HepG2 (cell line): Measurements from ENCODE around the gene VEZF1. TPM values are rescaled to one million over a fixed set of nuclear protein-coding genes. Genes with fewer than 3 reads are reported as not detected.

Experiments used
- AFF4 ChIP-seq: sonication (generic); formaldehyde crosslinking; IDR thresholded peaks from 2 replicates; pipeline ENCODE4 v1.4.0; 2020; ENCODE audit warnings: missing genetic modification reagents
- CAMTA2 ChIP-seq: sonication (generic); formaldehyde crosslinking; IDR thresholded peaks from 2 replicates; pipeline ENCODE4 v1.4.0; 2020; ENCODE audit warnings: mild to moderate bottlenecking, missing genetic modification reagents, borderline replicate concordance
- CCAR2 ChIP-seq: fragments of 200-400 bp; formaldehyde crosslinking; optimal IDR thresholded peaks from 2 replicates; pipeline ENCODE3; 2018; ENCODE audit warnings: low read depth, mild to moderate bottlenecking, low read length, moderate library complexity
- CENPBD1 ChIP-seq: sonication (generic); formaldehyde crosslinking; IDR thresholded peaks from 2 replicates; pipeline ENCODE4 v1.8.0; 2022; ENCODE audit warnings: missing genetic modification reagents, low read depth, mild to moderate bottlenecking, borderline replicate concordance
- CHD2 ChIP-seq: IDR thresholded peaks from 2 replicates; pipeline ENCODE4 v1.6.1; 2011; ENCODE audit warnings: low read depth, low read length, improper control_type of control experiment
- EEA1 ChIP-seq: sonication (generic); formaldehyde crosslinking; IDR thresholded peaks from 2 replicates; pipeline ENCODE4 v1.5.1; 2020; ENCODE audit warnings: mild to moderate bottlenecking, missing genetic modification reagents, borderline replicate concordance
- FOXP1 ChIP-seq, 2 experiments: fragments of 450-650 bp in 1 of 2; IDR thresholded peaks; 2 replicates each; pipeline ENCODE4 v1.6.1; 2017 to 2018; ENCODE audit warnings: antibody characterized with exemption in 1 of 2
- HHEX ChIP-seq: IDR thresholded peaks from 2 replicates; pipeline ENCODE4 v1.6.1; 2016; ENCODE audit warnings: control low read depth
- HNF1A ChIP-seq, 2 experiments: sonication (generic) in 1 of 2; formaldehyde crosslinking in 1 of 2; IDR thresholded peaks; 2 replicates each; pipeline versions ENCODE4 v1.4.0 to v1.6.1; 2016 to 2020; ENCODE audit warnings: borderline replicate concordance in 1 of 2, low read depth in 1 of 2, mild to moderate bottlenecking in 1 of 2, missing genetic modification reagents in 1 of 2
- MLLT10 ChIP-seq: sonication (generic); formaldehyde crosslinking; IDR thresholded peaks from 2 replicates; pipeline ENCODE4 v1.4.0; 2020; ENCODE audit warnings: missing genetic modification reagents
- PCBP2 ChIP-seq: fragments of 200-400 bp; formaldehyde crosslinking; optimal IDR thresholded peaks from 2 replicates; pipeline ENCODE3; 2018; ENCODE audit warnings: low read length, low read depth; ENCODE audit not compliant: poor library complexity, severe bottlenecking
- PHF5A ChIP-seq: IDR thresholded peaks from one replicate; pipeline ENCODE4 v1.6.1; 2018; ENCODE audit warnings: low read depth, missing genetic modification reagents; ENCODE audit not compliant: unreplicated experiment
- RORA ChIP-seq: sonication (generic); formaldehyde crosslinking; IDR thresholded peaks from 2 replicates; pipeline ENCODE4 v1.5.0; 2020; ENCODE audit warnings: mild to moderate bottlenecking, missing genetic modification reagents, moderate library complexity
- SMARCE1 ChIP-seq: fragments of 450-650 bp; IDR thresholded peaks from 2 replicates; pipeline ENCODE4 v1.6.1; 2017; ENCODE audit warnings: borderline replicate concordance
- TEAD3 ChIP-seq: optimal IDR thresholded peaks from 2 replicates; pipeline ENCODE3; 2016; ENCODE audit warnings: borderline replicate concordance
- TP53 ChIP-seq: sonication (generic); formaldehyde crosslinking; conservative IDR thresholded peaks from 2 replicates; pipeline ENCODE4 v1.4.0; 2020; ENCODE audit warnings: missing genetic modification reagents
- ZFP36L1 ChIP-seq: sonication (generic); formaldehyde crosslinking; IDR thresholded peaks from 2 replicates; pipeline ENCODE4 v1.8.0; 2022; ENCODE audit warnings: mild to moderate bottlenecking, missing genetic modification reagents, moderate library complexity
- ZNF143 ChIP-seq: sonication (generic); formaldehyde crosslinking; IDR thresholded peaks from 2 replicates; pipeline ENCODE4 v1.4.0; 2020; ENCODE audit warnings: missing genetic modification reagents
- ZNF24 ChIP-seq: fragments of 450-650 bp; IDR thresholded peaks from 2 replicates; pipeline ENCODE4 v1.6.1; 2017; ENCODE audit warnings: antibody characterized with exemption, mild to moderate bottlenecking
- ZNF383 ChIP-seq: sonication (generic); formaldehyde crosslinking; IDR thresholded peaks from 2 replicates; pipeline ENCODE4 v1.4.0; 2020; ENCODE audit warnings: missing genetic modification reagents, mild to moderate bottlenecking, borderline replicate concordance
- ZNF550 ChIP-seq: sonication (generic); formaldehyde crosslinking; IDR thresholded peaks from 2 replicates; pipeline ENCODE4 v1.4.0; 2020; ENCODE audit warnings: mild to moderate bottlenecking, missing genetic modification reagents, borderline replicate concordance
- ZNF720 ChIP-seq: sonication (generic); formaldehyde crosslinking; IDR thresholded peaks from 2 replicates; pipeline ENCODE4 v1.4.0; 2020; ENCODE audit warnings: missing genetic modification reagents
- ZNF83 ChIP-seq: sonication (generic); formaldehyde crosslinking; IDR thresholded peaks from 2 replicates; pipeline ENCODE4 v1.4.0; 2020; ENCODE audit warnings: missing genetic modification reagents, mild to moderate bottlenecking, borderline replicate concordance
- polyA plus RNA-seq, 8 experiments: library from polyadenylated mRNA; depleted of rRNA in 3 of 8; stranded (reverse) in 7 of 8; unstranded in 1 of 8; fragments of >200 nt; fragmentation: Illumina TruSeq in 4 of 8; extraction: Trizol in 4 of 8; gene quantifications; 2 replicates each; pipeline versions ENCODE4 v1.2.1 to v1.2.3, GENCODE V29; 2011 to 2016; ENCODE audit warnings: low read depth in 4 of 8, missing spikeins in 1 of 8, mixed read lengths in 1 of 8; ENCODE audit not compliant: insufficient read depth in 1 of 8
- total RNA-seq, 5 experiments: library from RNA; depleted of rRNA; stranded (reverse); fragments of >200 nt; fragmentation: Illumina TruSeq; extraction: Trizol; gene quantifications; 2 replicates each; pipeline ENCODE4 v1.2.3, GENCODE V29; 2016; ENCODE audit warnings: low read depth in 1 of 5

The VEZF1 gene
- total and polyA plus RNA-seq, 2 of the 13 experiments (the other 11 are each of a cell fraction or from before 2014, with no cell fraction given), result 45.9 to 49.7 TPM

GRCh38 chr17:57986841-57987580 lies 1.0 kb downstream of the VEZF1 start (continued):
- TF ChIP-seq RORA (no peak), HNF1A (IDR thresholded peaks at IDR 0.05; ENCODE audit: low read depth) (no peak), HNF1A (CRISPR knock-in tag; IDR thresholded peaks at IDR 0.05; ENCODE audit: borderline replicate concordance) (no peak), MLLT10 (CRISPR knock-in tag) (no peak), FOXP1 (IDR thresholded peaks at IDR 0.05) (no peak), FOXP1 (CRISPR knock-in tag; IDR thresholded peaks at IDR 0.05) (no peak; the same call in 1 of the 2 replicates), CAMTA2 (CRISPR knock-in tag) (no peak), ZNF143 (CRISPR knock-in tag) (no peak), ZNF550 (CRISPR knock-in tag) (no peak), SMARCE1 (no peak), PCBP2 (no peak), TP53 (no peak), CENPBD1 (CRISPR knock-in tag) (no peak), AFF4 (no peak), ZNF383 (CRISPR knock-in tag) (no peak), ZNF720 (no peak), ZNF83 (CRISPR knock-in tag) (no peak), ZNF24 (no peak), HHEX (CRISPR knock-in tag) (no peak), CCAR2 (no peak), PHF5A (no peak), ZFP36L1 (CRISPR knock-in tag) (no peak), CHD2 (no peak), EEA1 (CRISPR knock-in tag) (0 out of 2 replicates have a peak, but pooled peaks have one; percentile 1), TEAD3 (CRISPR knock-in tag) (no peak)
